ENCODE measurements around the gene IQGAP2.

GRCh38 chr5:76754668-76755078, 351.6 kb downstream of the IQGAP2 start:
- TF ChIP-seq EZH2 (IDR thresholded peaks at IDR 0.05; ENCODE audit: low read length, unreplicated experiment): no peak
- no peak for TF ChIP-seq CTCF (conservative IDR thresholded peaks at IDR 0.05; ENCODE audit: low read depth, low read length)

Measured in PC-3 (cell line).